Middle frontal gyrus (tissue), 1 donor: ENCODE measurements around the gene KRT84.

Source experiments
- DNase-seq: peaks from one replicate; pipeline ENCODE4 v3.0.0-alpha.2; 2015; ENCODE audit warnings: low spot score; ENCODE audit errors: extremely low spot score

KRT84 gene

DNA sequence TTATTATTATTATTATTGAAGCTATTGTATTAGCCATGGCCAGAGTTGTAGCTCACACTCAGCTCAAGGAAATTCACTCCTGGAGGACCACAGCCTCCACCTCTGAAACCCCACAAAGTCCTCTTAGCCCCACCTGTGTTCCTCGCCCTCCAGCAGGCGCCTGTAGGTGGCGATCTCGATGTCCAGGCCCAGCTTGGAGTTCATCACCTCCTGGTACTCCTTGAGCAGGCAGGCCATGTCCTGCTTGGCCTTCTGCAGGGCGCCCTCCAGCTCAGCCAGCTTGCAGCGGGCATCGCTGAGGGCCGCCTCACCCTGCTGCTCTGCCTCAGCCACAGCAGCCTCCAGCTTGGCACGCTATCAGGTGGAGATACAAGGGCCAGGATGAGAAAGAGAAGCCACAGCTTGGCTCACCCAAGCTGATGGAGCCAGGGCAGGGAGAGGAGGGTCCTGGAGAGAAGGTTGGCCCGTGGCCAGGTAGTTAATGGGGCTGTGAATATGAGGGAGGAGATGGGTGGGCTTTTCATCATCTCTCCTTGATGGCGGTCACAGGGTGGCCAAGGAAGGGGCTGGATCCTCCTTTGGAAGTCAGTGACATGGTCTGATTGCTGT, 23.2 kb downstream of the KRT84 start:
- DNase-seq = no peak

DNA sequence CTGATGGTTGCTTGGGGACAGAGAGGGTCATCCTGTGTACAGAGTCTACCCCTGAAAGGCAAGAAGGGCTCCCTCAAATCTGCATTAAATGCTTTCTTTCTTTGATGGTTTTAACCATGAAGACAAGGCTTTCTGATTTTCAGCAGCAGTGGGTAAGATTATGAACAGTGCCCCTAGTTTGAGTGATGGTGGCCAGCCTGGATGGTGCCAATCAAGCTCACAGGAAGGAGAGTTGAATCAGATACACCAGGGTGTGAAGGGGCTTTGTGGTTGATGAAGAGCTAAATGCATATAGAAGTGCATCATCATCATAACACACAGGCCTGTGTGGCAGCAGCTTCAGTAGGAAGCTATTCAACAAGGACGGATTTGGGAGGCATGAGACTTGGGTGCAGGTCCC, 23.9 kb downstream of the KRT84 start:
- DNase-seq = no peak

DNA sequence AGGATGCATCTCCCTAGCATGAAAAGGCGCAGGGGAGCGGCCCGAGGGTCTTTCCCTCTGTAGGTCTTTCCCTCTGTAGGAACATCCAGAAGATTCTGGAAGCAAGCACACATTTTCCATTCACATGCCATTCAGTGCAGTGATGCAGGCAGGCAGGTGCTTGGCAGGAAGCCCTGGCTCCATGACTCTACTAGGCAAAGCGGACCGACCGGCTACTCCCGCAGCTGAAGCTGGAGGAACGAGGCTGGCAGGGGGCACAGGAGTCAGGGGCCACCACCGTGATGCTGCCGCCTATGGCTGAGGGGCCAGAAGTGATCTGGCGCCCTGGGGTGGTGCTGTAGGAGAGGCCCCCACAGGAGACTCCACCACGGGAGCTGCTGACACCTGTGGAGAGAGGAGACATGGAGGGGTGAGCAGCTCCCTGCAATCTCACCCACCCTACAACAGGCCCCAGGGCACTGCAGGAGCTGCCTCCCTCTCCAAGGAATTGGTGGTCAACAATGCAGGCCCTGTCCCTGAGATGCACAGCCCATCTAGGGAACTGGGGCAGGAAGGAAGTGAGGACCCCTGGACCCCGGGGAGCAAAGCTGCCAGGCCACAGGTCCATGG, 24.7 kb downstream of the KRT84 start:
- no peak for DNase-seq

DNA sequence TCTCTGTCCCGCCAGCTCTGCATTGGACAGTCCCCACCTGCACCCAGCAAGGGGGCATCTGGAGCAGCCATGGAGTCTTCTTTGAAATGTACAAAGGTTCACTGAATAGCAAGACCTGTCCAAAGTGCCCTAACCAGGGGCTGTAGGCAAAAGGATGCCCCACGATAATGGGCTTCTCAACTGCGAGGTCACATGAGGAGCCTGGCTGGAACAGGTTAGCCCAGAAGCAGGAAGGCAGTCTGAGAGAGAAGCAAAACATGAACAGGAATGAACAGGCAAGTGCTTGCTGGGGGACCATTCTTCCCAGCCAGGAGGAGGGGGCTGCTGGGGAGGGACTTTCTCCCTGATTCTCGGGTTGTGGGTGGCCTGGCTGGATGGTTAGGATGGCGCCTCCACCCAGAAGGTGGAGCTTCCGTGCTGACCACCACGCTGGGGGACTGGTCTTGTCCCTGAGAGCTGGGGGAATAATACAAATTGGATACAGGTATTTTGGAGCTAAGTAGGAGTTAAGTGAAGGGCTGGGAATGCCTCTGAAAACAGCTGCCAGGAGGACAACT, 25.3 kb downstream of the KRT84 start:
- no peak for DNase-seq

DNA sequence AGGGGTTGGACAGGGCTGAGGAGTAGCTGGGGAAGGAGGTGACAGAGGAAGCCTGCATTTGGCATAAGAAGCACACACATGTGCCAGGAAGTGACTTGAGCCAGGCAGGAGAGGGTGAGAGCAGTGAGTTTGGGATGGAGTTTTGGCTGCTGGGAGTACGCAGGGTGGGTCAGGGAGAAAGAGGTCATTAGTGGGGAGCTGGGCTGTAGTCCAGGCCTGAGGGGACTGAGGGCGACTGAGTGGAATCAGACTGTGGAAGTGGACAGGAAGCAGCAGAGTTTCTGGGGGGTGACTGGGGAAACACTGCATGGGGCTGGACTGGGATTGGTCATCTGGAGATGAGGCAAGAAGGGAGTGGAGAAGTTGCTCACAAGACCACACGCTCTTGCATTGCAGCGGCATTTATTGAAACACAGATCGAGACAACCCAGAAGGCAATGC, 25.8 kb downstream of the KRT84 start:
- DNase-seq = no peak

DNA sequence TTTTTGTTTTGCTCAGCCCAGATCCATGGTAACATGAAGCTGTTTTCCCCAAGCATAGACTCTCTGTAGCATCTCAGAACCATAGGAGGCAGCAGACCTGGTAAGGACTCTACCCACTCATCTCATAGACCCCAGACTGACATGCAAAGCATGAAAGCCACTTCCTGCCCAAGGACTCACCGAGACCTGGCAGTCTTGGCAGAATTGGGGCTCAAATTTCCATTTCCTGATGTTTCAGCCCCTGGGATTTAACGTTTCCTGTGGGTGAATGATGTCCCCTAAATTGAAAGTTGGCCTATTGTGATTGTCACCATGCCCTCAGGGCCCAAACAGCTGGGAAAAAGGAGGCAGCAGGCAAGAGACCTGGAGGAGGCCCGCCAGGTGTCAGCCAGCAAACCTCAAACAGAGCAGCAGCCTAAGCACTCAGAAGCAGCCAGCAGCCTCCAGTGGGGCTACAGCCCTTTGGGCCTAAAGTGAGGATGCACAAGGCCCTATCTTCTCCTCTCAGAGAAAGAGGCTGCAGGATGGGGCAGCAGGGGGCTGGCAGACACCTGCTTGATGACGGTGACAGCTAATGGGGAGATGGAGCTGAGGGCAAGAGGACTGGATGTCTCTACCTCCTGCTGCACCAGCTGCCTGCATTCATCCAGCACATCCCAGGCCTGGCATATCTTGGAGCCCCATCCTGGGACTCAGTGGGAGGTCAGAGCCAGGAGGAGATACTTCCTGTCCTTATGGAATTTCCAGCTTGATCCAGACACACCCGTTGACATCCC, 26.7 kb downstream of the KRT84 start:
- no peak for DNase-seq

DNA sequence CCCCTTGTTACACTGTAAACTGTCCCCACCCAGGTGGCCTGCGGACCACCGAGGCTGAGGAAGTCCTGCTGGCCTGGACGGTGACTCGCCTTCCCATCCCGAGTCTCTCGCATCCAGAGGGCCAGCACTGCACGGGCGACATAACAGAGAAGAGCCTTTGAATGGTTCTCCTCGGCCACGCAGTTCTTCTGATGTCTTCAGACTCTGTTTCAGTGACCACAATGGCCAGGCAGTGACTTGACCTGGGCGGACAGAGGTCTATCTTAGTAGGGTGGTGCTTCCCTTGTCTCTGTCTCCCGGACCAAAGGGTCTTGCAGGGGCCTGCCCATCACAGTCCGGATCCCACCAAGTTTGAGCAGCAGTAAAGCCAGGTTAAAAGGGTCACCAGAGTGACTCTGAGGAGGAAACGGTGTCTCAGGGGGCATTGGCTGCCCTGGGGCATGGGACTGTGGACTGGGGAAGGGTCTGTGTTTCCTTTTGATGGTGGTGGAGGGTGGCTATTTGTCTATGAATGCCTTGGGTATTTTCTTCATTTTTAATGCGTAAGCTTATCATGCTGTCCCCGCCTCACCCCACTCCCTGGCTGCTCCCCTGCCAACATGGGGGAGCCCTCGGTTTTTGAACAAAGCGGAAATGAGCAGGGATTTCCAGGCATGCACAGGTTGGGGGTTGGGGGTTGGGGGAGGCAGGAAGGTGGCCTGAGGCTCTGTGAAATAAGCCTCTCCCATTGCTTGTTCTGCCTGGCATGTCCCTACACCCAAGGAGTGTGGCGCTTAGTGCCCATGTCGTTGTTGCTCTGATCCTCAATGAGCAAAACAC, 28.5 kb downstream of the KRT84 start:
- DNase-seq = no peak

DNA sequence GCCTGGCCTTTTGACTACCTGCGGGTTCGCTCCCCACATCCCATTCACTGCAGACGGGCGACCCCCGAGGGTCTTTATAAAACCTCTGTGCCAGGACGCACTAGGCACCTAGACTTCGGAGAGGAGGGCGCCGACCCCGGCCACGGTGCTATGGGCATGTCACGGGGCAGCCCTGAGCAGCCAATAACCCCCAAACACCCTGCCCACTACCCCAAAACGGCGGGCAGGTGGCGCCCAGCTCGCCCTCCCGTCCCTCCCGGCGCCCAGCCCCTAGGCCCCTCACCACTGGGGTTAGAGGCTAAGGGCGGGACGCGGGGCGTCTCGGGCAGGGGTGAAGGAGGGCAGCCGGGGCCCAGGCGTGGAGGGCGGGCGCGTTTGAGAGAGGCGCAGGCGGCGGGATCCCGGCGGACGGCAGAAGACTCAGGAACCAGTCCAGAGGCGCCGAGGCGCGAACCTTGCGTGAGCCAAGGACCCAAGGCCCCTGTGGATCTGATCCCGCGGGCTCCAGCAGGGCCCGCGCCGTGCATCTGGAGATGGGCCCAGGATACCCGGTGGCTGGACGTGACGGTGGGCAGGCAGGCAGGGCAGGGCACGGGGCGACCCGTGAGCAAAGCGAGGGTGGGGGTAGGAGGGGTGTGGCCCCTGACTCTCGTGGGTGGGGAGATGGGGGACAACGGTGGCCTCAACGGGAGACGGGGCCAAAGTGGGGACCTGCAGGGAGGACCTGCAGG, 29.3 kb downstream of the KRT84 start:
- DNase-seq = no peak

DNA sequence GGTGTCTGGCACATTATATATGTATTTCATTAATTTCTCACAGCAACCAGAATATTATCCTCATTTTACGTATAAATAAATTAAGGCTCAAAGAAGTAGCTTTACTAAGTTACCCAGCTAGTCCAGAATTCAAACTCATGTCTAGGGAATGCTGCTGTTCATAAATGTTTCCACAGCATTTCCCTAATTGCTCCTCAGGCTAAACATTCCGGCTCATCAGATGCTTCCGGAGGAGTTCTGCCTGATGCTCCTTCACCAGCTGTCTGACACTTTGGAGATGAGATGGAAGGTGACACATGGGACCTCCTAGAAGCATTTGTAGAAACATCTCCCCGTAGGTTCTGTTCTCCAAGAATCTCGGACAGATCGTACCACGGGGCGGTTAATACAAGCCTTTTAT, 30.3 kb downstream of the KRT84 start:
- DNase-seq = no peak

DNA sequence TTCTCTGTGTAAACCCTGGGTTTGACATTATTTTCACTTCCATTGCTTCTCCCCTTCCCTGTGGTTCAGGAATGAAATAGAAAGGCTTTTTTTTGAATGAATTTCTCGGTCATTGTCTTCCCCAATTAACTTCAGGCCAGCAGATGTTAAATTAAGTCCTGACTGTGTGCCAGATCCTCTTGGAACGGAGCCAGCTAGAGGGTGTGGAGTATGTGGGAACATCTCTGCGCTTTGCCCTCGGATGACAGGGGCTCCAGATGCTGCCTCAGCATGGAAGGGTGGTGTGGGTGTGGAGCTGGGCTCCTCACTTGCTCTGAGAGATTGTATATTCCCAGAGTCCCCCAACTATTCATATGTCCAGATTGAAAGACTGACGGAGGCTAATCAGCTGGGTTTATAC, 31.3 kb downstream of the KRT84 start:
- no peak for DNase-seq

DNA sequence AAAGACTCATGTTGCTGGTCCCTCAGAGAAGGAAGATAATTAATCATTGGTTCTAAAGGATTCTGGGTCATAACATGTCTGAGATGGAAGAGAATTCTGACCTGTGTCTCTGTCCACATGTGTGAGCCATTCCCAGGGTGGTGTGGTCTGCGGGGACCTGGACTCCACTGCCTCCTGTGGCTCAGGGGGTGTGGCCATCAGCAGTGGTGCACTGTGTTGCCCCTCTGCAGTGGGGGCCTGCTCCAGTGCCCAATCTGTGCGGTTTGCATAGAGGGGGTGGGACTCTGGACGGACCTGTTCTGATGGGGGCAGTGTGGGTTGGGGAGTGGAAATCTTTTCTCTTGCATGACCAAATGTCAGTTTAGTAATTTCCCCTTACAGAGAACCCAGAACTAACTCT, 31.7 kb downstream of the KRT84 start:
- no peak for DNase-seq

DNA sequence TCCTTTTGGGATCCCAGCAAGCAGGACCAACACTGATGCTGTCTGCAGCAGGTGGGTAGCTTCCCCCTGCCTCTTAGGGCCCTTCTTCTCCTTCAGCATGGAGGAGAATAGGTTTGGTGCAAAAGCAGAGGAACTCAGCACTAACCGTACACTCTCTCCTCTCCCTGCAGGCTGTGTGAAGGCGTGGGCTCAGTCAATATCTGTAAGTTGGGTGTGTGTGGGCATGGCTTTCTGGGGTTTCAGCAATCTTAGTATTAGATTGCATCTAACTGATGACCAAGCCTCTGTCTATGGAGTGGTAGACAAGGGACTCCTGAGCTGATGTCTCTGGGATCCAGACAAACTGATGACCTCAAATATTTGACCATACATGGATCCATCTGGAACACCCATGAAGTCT, 32.5 kb downstream of the KRT84 start:
- no peak for DNase-seq

DNA sequence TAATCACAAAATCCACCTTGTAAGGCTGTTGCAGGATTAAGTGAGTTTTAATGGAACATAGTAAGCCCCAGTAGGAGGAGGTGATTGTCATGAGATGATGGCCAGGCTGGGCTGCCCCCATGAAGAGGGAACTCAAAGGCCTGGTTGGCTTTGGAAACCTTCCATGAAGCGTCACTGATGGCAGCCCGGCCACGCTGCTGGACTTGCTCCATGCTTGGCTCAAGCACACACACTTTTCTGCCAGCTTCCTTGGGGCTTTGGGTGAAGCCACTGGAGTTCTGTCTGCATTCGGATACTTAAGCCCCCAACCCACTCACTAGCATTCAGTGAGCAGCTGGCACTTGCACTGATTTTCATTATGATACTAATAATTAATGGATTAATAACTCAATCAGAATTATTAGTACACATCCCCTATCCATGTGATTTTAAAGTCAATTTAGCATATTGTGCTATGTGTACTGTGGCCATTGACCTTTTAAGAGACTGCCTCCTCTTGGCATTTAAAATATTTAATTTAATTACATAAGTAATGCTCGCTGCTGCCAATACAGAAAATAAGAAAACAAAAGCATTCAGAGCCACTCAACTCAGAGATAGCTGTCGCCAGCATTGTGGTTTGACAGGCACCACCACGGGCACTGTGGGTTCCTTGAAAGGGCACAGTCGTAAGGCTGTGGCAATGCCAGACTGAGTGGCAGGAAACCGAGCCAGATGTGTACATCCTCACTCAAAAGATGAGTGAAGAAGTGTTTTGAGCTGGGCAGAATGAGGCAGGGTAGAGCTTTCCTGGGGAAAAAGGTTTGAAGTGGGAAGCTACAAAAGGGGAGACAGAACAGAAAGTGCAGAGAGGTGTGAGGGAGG, 34.0 kb downstream of the KRT84 start:
- DNase-seq = no peak

DNA sequence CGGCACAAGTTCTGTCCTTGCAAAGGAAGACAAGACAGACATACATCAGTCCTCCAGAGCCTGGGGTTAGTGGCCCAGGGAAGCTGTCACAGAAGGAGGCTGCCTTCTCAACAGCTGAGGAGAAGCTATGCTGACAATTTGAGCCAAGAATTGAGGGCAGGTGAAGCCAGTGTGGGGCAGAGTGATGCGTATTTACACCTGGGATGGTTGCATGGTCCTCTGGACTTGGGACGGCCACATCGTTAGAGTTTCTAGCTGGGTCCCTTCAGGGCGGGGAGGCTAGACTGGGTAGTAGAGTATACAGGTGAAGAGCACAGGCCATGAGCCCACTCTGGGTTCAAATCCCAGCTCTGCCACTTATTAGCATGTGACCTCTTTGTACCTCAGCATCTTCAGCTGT, 34.7 kb downstream of the KRT84 start:
- DNase-seq = no peak

DNA sequence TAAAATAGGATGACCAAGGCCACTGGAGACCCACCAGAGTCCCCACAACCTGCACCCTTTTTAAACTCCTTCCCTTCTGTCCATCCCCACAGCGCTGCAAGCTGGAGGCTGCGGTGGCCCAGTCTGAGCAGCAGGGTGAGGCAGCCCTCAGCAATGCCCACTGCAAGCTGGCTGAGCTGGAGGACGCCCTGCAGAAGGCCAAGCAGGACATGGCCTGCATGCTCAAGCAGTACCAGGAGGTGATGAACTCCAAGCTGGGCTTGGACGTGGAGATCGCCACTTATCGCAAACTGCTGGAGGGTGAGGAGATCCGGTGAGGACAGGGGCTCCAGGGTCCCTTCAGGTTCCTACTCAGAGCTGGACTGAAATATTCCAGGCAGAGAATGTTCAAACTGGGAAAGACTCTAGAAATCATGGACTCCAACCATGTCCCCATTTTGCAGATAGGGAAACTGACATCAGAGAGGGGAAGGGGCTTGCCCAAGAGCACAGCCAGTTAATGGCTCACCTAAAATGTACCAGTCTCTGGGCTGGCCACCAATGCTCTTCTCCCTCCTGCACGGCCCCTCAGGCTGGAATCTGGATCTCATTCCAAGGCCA, 35.3 kb downstream of the KRT84 start:
- DNase-seq = no peak

DNA sequence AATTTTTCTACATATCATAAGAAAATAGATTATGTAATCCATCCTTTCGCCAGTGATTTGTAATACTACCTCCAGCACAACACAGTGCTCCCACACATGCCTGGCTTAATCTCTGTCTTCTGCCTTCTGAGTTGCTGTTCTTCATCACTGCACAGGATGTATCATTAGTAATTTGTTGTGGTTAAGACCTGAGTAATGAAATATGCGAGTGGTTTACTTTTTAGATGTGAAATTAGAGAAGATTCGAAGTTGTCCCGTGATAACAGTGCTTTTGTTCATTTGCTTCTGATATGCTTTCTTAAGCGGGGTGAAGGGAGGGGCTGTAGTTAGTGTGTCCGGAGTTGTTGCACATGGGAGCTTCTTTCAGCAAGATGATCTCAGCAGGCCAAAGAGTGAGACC, 36.3 kb downstream of the KRT84 start:
- DNase-seq = no peak

DNA sequence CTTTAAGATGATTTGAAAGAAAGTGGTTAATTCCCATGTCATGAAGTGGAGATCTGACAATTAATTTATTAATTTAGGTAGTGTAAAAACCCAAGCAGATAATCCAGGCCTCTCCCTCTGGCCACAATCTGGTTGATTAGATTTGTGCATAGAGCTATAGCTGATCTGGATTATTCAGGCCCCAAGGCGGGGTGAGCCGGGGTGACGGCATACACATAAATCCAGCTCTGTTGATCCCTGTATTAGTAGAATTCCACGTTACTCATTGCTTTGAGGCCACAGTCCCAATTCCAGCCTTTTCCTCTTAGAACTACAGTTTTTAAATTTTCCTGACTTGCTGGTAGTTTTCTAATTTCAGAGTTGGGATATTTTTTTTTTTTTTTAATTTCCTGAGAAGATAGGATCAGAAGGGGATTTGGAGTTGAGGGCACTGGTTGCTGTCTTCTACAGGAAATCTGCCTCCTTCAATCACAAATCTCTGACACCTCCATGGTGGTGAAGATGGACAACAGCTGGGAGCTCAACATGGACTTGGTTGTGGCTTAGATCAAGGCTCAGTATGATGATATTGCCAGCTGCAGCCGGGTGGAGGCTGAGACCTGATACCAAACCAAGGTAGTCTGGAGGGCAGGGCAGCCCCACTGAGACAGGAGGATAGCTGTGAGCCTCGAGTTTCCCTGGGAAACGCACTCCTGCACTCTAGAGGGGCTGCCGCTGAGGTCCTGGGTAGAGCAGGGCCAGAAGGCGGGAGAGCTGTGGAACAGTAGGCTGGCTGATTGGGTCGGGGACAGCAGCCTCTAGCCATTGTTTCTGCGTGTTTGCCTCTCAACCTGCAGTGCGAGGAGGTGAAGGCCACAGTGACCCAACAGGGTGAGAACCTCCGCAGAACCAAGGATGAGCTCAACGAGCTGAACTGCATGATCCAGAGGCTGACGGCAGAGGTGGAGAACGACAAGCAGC, 37.6 kb downstream of the KRT84 start:
- no peak for DNase-seq

DNA sequence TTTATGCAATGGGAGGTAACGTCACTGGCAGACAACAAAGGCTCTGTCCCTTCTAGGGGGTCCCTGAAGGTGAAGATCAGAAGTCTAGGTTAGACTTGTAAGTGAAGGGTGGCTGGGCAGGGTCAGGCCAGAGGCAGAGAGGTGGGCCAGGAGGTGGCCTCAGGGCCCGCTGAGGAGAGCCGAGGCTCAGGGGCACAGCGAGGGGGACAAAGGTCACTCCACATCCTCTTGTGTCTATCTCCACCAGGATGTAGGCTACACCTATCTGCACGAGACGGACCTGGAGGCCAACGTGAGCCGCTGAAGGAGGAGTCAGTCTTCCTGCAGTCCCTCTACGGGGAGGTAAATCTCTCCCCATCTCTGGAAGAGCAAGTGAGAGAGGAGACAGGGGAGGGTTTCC, 38.4 kb downstream of the KRT84 start:
- DNase-seq = no peak
